ENCODE results near the gene ZNF284.

The ZNF284 gene

GRCh38 chr19:44071824-44072542 lies at the start of gene ZNF284:
TSS of gene ZNF284 (plus strand) at chr19:44072159. CDS start at chr19:44076390, 4,231 bp downstream.
- H3K27ac ChIP-seq: peak within 1 kb of the TSS; percentile 7 to 67
- peak within 1 kb of the TSS; percentile 86 for H3K4me3 ChIP-seq
- peak; percentile 89 for DNase-seq (ENCODE audit: low spot score)
- no peak for TF ChIP-seq CTCF (IDR thresholded peaks at IDR 0.05)

- Histone ChIP-seq H3K4me3 (peak overlapping the region; percentile 82), H3K27ac (peak overlapping the region in 1 of 2 donors; percentile 44)
- no peak for DNase-seq (ENCODE audit: low spot score)
- TF ChIP-seq CTCF (IDR thresholded peaks at IDR 0.05): no peak
Measured at GRCh38 chr19:44024900-44025216, 47.1 kb upstream of the ZNF284 start.

GRCh38 chr19:44025217-44025936 lies 46.6 kb upstream of the ZNF284 start, which contains the start of gene ZNF222:
TSS of gene ZNF222 (plus strand) at chr19:44025379. CDS start at chr19:44025437, 58 bp downstream.
- peak; percentile 84 for DNase-seq (ENCODE audit: low spot score)
- H3K27ac ChIP-seq: peak within 1 kb of the TSS in 1 of 2 donors; percentile 44
- peak within 1 kb of the TSS; percentile 82 for H3K4me3 ChIP-seq
- TF ChIP-seq CTCF (IDR thresholded peaks at IDR 0.05): no peak

GRCh38 chr19:44026622-44027021 lies 45.3 kb upstream of the ZNF284 start:
- no peak overlapping the region for H3K27ac ChIP-seq
- TF ChIP-seq CTCF (IDR thresholded peaks at IDR 0.05): no peak
- no peak for DNase-seq (ENCODE audit: low spot score)
- no peak overlapping the region for H3K4me3 ChIP-seq

- no peak for TF ChIP-seq CTCF (IDR thresholded peaks at IDR 0.05)
- H3K4me3 ChIP-seq: peak overlapping the region; percentile 40
- no peak overlapping the region for H3K27ac ChIP-seq
- DNase-seq (ENCODE audit: low spot score): no peak
Measured at GRCh38 chr19:44032001-44032610, 39.9 kb upstream of the ZNF284 start.

GRCh38 chr19:44042147-44042546 lies 29.8 kb upstream of the ZNF284 start:
- Histone ChIP-seq H3K27ac (no peak overlapping the region), H3K4me3 (no peak overlapping the region)
- no peak for DNase-seq (ENCODE audit: low spot score)
- no peak for TF ChIP-seq CTCF (IDR thresholded peaks at IDR 0.05)

All from coronary artery (tissue), 2 donors.